GM21529 (cell line): ENCODE results near the gene RASAL2.
A peak's percentile ranks its signal among the peaks of the same experiment; 100 is the strongest.
"Not testable (repeated sequence)": the region's sequence is repeated elsewhere in the genome, so short reads cannot be mapped to it uniquely, and the experiment has no call there.

ENCODE experiments used
- ATAC-seq: cut with Tn5 transposase; IDR thresholded peaks from one replicate; pipeline ENCODE4 v1.9.1; 2021; ENCODE audit not compliant: unreplicated experiment

The RASAL2 gene

DNA sequence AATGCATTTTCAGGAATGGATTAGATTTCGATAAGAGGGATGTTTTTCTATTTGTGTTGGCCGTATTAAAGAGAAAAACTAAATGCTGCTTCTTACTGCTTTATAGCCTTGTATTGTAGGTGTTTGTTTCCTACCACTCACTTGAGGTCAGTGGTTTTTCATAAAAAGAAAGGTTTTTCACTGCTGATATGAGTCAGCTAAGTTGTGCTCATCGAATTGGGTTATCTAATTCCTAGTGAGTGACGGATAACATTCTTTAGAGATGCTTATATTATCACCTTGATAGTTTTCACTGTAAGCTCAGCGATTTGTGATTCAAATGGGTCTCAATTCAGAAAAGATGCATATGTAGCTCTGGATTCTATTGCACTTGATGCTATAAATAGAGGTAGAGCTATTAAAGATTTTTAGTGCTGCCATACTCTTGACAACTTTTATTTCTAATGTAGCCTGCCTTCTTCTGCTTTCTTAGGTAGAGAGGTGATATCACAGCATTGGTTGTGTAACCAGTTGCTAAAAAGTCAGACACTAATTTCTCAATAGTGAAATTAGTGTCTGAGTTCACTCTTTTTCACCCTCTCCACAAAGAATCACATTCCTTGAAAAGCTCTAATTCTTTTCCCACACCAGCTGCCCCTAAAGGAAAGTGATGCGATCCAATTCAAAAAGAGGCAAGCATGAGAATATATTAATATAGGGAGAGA lies 180.0 kb downstream of the RASAL2 start:
- no peak for ATAC-seq

DNA sequence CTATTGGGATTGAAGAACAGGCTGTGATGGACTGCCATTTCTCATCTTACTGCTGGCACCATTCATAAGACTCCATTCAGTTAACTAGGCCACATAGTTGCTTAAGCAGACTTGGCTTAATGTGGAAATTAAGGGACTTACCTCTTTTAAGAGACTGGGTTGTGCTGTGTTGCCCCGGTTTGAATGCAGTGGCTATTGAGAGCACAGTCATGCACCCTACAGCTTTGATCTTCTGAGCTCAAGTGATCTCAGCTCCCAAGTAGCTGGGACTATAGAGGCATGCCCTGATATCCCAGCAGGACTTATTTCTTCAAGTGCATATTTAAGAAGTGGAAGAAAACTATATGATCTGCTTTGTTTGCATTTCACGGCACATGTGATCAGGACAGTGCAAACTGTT lies 181.1 kb downstream of the RASAL2 start:
- ATAC-seq = no peak

DNA sequence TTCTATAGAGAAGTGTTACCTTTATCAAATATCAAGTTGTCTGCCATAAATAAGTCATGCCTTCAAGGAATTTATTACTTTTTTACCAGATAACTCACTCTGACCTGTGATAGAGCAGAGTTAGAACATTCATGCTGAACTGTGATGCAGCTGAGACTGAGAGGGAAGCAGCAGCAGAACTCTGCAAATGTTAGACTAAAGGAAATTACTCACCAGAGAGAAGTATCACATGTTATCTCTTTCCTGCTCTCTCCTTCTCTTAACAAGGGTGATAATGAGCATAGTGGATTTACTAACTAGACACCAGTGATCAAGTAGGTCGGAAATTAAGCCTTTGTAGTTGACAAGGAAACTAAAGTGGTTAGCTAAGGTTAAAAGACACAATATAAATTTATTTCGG lies 181.6 kb downstream of the RASAL2 start:
- ATAC-seq = no peak

DNA sequence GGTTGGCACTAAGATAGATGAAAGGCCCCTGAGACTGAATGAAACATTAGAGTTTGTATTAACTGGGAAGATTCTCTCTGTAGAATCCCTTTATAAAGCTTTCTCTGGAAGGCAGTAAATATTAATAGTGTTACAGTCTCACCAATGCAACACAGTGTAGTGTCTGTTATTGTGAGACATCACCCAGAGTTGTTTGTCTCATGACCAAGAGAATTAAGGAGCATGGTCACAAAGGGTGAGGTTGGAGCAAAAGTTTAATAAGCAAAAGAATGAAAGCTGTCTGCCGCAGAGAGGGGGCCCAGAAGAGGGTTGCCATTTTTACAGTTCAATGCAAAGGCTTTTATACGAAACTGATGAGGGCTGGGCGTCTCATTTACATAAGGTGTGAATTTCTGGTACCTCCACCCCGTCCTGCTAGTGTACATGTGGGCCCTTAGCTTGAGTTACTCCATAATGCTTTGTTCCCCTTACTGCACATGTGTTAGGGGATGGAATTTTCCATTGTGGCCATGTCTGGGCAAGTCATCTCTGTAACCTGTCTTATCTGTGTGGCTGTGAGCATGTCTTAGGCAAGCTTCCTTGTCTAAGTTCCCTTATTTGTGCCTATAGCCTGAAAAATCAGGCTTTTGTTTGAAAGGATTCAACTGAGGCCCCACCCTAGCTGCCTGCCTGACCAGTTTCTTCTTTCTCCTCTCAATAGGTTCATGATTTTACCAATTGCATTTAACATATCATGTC lies 184.1 kb downstream of the RASAL2 start:
- no peak for ATAC-seq

DNA sequence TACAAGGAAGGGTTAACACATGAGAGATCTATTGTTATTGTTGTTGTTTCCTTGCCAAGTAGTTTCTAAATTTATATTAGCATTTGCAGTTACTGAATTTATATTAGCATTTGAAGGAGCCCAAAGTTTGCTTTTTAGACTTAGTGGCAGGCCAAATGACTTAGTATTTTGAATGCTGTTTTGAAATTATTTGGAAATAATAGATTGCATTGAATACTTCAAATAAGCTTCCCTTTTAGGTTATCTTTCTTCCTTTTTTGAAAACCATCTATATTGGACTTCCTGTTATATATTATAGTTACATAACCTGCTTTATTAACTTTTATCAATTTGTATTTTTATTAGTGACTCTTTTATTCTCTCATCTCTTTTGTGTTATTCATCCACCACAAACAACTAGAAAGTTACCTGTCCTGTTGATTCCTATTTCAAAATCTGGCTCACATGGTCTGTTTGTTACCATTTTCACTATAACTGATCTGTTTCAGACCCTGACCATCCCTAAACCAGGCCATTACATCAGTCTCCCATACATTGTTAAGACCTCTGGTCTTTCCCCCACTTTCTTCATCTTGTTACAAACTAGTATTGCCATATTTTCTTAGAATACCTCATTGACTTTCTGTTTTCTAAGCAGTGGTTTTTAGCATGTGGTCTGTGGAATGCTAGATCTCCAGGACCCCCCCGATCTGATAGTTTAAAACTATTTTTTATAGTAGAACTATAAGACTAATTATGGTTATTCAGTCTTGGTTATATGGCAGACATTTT lies 185.2 kb downstream of the RASAL2 start:
- no peak for ATAC-seq

DNA sequence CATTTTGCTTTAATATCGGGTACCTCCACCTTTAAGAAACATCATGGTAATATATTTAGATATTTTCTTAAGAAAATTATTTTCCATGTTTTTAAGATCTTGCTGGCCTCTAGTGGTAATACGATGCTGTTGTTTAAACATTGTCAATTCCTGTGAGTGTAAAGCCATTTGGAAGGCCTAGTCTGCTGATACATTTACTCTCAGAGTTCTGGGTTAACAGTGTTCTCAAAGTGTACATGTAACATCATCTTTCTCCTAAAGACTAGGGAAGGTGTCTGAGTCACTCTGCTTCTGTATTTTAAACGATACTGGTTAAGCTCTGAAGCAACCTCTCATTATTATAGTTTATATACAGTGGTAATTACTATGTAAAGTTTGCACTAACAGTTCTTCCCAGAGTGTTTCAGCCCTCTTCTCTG lies 189.1 kb downstream of the RASAL2 start:
- ATAC-seq = no peak

DNA sequence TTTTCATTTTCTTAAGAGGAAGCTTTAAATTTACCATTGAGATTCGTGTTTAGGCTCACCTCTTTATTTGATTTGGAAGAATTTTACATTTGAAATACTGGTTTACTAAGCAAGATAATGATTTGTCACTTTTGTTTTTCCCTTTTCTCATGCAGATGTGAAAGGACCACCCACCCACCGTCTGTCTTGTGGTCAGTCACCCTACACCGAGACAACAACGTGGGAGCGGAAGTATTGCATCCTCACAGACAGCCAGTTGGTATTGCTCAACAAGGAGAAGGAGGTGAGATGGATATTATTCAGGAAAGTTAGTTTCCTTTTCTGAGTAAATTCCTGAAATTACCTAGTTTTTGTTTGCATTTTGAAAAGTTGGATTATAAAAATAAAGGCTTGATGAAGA lies 189.5 kb downstream of the RASAL2 start:
- ATAC-seq = no peak

DNA sequence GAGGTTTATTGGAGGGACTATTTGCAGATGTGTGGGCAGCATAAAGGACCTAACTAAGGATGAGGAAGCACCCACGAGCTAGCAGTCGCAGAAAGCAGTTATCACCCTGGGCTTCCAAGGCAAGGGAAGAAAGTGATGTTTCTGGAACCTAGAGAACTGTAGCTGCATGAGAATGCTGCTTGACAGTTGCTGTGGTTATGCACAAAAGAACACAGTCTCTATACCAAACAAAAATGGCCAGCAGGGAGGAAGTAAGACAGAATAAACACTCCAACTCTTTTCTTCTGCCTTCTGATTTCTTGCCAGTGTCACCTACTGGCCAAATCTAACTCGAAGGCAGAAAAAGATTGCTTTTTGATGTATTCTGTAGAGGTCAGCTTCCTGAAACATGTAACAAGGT lies 190.2 kb downstream of the RASAL2 start:
- ATAC-seq = no peak

DNA sequence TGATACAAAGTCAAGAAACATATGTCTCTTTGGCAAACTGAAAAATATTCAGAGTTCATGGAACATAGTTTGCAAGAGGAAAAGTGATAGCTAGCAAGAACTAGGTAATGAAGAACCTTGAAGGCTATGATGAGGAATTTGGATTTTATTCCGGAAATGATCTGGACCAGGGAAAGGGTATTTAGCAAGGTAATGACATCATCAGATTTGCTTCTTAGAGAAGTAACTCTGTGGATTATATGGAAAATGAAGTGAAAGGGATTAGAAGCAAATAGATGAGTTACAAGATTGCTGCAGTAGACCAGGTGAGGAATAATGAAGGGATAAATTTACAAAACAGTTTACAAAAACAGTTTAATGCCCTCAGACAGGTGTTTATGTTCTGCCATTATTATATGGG lies 197.3 kb downstream of the RASAL2 start:
- ATAC-seq = no peak

DNA sequence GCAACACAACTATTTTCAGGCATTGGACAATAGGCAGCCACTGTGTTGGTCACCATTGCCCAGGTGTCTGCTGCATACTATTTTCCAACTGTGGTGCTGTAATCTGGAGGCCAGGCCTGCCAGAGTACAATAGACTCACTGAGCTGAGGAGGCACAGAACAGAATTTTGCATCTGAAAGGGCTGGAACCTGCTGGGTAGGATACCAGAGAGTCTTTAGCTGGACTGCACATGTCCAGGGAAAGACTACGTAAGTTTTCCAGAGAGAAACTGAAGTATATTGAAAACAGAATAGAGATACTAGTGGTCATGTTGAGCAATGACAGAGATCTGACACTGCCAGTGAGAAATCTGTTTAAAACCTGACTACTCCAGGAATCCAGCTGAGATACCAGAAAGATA lies 200.8 kb downstream of the RASAL2 start:
- no peak for ATAC-seq

DNA sequence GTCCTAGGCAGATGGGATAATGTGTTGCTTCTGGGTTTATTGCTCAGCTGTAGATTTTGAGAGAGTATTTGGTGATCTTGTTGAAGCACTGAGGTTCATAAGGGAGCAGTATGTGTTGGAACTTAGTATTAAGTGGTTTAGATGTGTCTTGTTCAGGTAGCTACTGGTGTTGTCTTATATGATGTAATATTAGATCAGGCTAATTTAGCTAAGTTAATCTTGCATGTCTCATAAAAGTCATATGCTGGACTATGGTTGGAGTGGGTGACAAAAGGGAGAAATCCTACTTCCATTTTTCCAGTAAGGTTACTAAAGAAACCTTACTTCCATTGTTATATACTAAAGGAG lies 206.4 kb downstream of the RASAL2 start:
- ATAC-seq = peak; percentile 12

DNA sequence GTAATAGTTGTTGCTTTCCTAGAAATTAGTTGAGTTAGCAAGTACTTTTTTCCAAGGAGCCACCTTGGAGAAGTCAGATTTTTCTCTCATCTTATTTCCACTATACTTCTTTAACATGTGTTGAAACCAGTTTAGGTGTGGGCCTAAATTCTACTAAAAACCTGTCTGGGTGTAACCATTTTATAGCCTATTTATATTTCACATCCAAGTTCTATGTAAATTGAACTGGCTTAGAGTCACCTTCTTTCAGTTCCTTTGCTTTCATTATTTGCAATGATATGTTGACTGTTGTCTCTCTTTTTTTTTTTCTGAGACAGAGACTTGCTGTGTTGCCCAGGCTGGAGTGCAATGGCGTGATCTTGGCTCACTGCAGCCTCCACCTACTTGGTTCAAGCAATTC lies 207.2 kb downstream of the RASAL2 start:
- no peak for ATAC-seq

DNA sequence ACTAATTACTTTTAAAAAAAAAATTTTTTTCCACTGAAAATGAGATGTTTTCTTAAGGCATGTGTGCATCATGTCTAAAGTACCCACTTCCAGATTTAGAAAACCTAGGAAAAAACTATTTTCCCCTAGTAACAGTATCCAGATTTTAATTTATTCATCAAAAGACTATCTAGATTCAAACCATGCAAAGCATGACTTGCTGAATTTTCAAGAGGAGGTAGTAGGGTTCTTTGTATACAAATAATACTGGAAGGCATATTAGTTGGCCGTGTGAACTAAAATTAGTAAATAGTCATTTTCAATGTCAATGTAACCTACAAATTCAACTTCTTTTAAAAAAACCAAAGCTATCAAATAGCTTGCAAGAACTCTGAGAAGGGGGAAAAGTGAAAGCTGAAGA lies 213.4 kb downstream of the RASAL2 start:
- ATAC-seq = no peak

DNA sequence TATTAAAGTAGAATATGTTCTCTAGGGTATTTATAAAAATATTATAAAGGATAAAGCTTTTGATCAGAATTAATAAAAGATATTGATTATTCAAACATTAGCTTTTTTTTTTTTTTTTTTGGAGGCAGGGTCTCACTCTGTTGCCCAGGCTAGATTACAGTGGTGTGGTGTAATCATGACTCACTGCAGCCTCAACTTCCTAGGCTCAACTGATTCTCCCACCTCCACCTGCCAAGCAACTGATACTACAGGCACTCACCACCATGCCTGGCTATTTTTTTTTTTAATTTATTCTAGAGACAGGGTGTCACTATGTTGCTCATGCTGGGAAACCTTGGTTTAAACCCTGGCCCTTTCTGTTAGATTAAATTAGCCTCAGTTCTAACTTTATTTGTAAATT lies 214.5 kb downstream of the RASAL2 start:
- no peak for ATAC-seq

DNA sequence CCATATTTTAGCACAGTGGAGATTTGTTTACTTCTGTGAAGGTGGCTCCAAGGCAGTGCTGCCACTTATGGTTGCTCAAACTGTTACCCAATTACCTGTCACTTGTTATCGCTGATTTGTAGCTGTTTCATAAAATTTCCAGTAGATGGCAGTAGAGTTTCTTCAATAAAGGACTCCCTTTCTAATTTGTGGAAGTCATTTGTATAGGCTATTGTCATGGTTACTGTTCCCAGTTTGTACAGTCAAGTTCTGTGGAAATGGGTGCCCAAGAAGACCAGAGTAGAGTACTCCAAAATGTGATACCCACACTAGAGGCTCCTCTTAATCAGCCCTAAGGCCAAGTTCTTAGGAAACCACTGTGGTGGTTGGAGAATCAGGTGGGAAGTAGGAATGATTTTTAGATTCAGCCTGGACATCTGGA lies 216.8 kb downstream of the RASAL2 start:
- peak; percentile 80 for ATAC-seq

DNA sequence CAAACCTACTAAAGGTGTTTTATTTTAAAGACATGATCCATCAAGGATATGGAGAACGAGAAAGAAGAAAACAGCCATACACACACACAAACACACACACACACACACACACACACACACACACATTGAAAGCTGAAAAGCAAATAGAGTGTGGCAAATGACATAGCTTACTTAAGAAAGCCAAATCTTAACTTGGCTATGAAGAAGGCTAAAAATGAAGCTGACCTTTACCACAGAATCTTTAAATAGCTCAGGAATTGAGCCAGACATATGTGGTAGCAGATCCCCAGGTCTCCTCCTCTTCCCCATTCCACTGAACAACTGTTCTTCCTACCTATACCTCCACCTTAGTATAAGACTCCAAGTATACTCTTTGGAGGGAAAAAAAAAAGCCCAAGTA lies 217.3 kb downstream of the RASAL2 start:
- ATAC-seq = no peak

DNA sequence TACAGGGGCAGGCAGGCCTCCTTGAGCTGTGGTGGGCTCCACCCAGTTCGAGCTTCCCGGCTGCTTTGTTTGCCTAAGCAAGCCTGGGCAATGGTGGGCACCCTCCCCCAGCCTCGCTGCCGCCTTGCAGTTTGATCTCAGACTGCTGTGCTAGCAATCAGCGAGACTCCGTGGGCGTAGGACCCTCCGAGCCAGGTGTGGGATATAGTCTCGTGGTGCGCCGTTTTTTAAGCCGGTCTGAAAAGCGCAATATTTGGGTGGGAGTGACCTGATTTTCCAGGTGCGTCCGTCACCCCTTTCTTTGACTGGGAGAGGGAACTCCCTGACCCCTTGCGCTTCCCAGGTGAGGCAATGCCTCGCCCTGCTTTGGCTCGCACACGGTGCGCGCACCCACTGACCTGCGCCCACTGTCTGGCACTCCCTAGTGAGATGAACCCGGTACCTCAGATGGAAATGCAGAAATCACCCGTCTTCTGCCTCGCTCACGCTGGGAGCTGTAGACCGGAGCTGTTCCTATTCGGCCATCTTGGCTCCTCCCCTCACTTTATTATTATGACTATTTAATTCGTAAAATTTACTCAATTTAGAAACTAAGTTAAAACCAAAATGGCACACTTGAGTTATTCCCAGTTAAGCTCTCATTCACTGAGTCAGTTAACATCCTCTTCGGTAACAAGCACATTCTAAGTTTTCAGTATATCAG lies 226.5 kb downstream of the RASAL2 start:
- not testable (repeated sequence) for ATAC-seq

DNA sequence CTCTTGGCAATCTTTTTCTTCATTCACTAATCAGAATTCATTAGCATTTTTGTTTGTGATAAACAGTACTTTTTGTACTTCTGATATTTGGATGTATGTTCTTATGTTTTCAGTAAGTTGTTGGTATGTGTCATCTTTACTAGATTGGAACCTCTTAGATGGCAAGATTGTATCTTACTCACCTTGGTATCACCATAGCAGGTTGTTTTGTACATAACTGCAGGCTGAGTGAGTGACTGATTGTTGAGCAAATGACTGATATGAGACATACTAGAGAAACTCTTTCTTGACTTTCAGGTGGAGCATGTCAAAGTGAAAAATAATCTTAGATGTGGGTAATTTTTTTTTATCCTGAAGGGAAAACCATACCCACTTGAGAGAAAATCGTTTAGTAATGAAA lies 229.2 kb downstream of the RASAL2 start:
- ATAC-seq = no peak

DNA sequence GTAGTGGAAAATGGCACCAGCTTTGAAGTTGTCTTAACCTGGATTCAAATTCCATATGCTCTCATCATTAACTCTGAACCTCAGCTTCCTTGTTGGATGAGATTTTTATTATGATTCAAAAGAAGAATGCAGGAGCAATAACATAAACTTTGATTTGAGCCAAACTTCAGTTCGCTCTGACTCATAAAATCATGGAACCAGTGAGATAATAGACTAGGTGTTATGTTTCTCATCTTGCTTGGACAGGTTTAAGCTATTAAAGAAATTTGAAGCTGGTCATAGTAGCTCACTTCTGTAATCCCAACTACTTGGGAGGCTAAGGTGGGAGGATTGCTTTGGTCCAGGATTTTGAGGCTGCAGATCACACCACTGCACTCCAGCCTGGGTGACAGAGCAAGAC lies 230.1 kb downstream of the RASAL2 start:
- ATAC-seq = no peak

DNA sequence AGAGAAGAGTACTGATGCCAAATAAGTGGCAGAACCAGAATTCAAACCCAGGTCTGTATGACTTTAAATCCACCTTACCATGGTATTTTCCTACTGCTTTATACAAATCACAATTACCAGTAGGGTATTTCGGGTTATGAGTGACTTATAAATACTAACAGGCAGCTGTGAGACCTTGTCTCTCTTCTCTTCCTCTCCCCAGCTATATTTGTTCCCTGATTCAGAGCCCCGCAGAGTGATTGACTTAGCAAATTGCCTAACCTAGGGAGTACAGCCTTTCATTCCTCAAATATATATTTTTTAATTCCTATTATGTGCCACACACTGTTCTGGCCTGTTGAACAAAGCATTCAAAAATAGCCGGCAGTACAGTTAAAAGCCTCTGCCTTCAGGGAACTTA lies 234.8 kb downstream of the RASAL2 start:
- no peak for ATAC-seq

DNA sequence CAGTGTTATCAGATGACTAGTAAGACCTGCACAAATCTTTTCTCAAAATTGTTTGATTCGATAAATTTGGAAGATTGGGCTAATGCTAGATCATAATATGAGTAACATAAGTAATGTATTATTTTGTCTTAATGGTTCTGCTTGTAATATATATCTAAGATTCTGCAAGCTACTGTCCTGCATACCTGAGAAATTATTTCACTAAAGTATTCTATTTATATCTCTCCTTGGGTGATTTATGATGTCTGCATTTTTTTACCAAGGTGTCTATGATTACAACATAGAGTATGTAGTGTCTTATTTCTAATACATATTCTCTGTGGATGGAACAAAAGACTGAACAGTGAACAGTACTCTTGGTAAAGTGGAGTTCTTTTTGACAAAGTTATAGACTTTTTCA lies 236.2 kb downstream of the RASAL2 start:
- ATAC-seq = no peak
